NCI-H345 treated with DMSO at 0.1 percent for 48 hours (cell line): ENCODE data around the gene CFAP298.
"Not testable (repeated sequence)": the region's sequence is repeated elsewhere in the genome, so short reads cannot be mapped to it uniquely, and the experiment has no call there.

Experiments used
- DNase-seq: peaks from one replicate; lab custom pipeline; 2025; ENCODE audit not compliant: unreplicated experiment; lab: John Stamatoyannopoulos, UW

CFAP298 gene

GRCh38 chr21:32612075-32612998, at the start of gene CFAP298:
TSS of gene CFAP298 (minus strand) at chr21:32612377. CDS start at chr21:32612243, 134 bp downstream.
- peak; percentile 89 for DNase-seq

- not testable (repeated sequence) for DNase-seq
These were observed 49.0 kb upstream of the CFAP298 start for GRCh38 chr21:32661026-32661782.

- no peak for DNase-seq
These were observed 46.3 kb upstream of the CFAP298 start for GRCh38 chr21:32658524-32658923.

GRCh38 chr21:32653326-32653901, 41.2 kb upstream of the CFAP298 start:
- no peak for DNase-seq

GRCh38 chr21:32648165-32648564, 36.0 kb upstream of the CFAP298 start:
- DNase-seq, result no peak

- DNase-seq, result no peak
These were observed 33.3 kb upstream of the CFAP298 start for GRCh38 chr21:32645261-32646182.

GRCh38 chr21:32641710-32642698, 29.8 kb upstream of the CFAP298 start:
- no peak for DNase-seq

- no peak for DNase-seq
These were observed 14.5 kb upstream of the CFAP298 start for GRCh38 chr21:32626621-32627196.

- not testable (repeated sequence) for DNase-seq
These were observed 6.0 kb upstream of the CFAP298 start for GRCh38 chr21:32618218-32618617.

GRCh38 chr21:32613436-32614043, 1.4 kb upstream of the CFAP298 start:
- no peak for DNase-seq

GRCh38 chr21:32612999-32613337, 791 bp upstream of the CFAP298 start:
- no peak for DNase-seq

GRCh38 chr21:32611471-32611997, 643 bp downstream of the CFAP298 start:
- peak; percentile 35 for DNase-seq

- not testable (repeated sequence) for DNase-seq
These were observed 1.2 kb downstream of the CFAP298 start for GRCh38 chr21:32610940-32611339.

- DNase-seq, result no peak
These were observed 3.3 kb downstream of the CFAP298 start for GRCh38 chr21:32608851-32609250.

- DNase-seq, result no peak
These were observed 6.7 kb downstream of the CFAP298 start for GRCh38 chr21:32605469-32605868.

GRCh38 chr21:32604464-32604863, 7.7 kb downstream of the CFAP298 start:
- peak; percentile 99 for DNase-seq

- DNase-seq, result no peak
These were observed 9.0 kb downstream of the CFAP298 start for GRCh38 chr21:32603131-32603530.

GRCh38 chr21:32602099-32602498, 10.1 kb downstream of the CFAP298 start:
- no peak for DNase-seq
